Activated naive CD8-positive, alpha-beta T cell treated with anti-CD3 and anti-CD28 coated beads, Interleukin-2, amount 10 ng/mL, durations not matched to agents 7 days and 5 days (primary cell): ENCODE results near the gene PAX5. TPM values are rescaled to one million over a fixed set of nuclear protein-coding genes. Genes with fewer than 3 reads are reported as not detected.

Experiments used
- ATAC-seq: fragments of 150-1000 bp; cut with Tn5 transposase; one replicate; pipeline ENCODE4 v1.10.0; 2021; ENCODE audit warnings: low read depth, moderate library complexity
- POLR2A ChIA-PET: fragments of 350-600 bp; sonication (Branson Sonifier 250); formaldehyde crosslinking; loops from one replicate; lab custom pipeline; 2021; ENCODE audit warnings: antibody characterized with exemption; lab: Charles Lee
- DNase-seq: peaks from one replicate; pipeline ENCODE4 v3.0.0; 2021
- H3K27ac Mint-ChIP-seq: one replicate; pipeline ENCODE4 v1.8.0; 2022; ENCODE audit warnings: mild to moderate bottlenecking, mixed read lengths
- H3K27me3 Mint-ChIP-seq: one replicate; pipeline ENCODE4 v1.8.0; 2022; ENCODE audit warnings: mild to moderate bottlenecking, moderate library complexity, mixed read lengths
- H3K36me3 Mint-ChIP-seq: one replicate; pipeline ENCODE4 v1.8.0; 2021; ENCODE audit warnings: mild to moderate bottlenecking, mixed read lengths
- H3K4me1 Mint-ChIP-seq: one replicate; pipeline ENCODE4 v1.8.0; 2021; ENCODE audit warnings: mixed read lengths
- H3K4me3 Mint-ChIP-seq: one replicate; pipeline ENCODE4 v1.8.0; 2022; ENCODE audit warnings: mild to moderate bottlenecking, moderate library complexity, mixed read lengths
- H3K9me3 Mint-ChIP-seq: one replicate; pipeline ENCODE4 v1.8.0; 2021; ENCODE audit warnings: mixed read lengths
- total RNA-seq, 2 experiments: library from RNA; stranded (reverse); gene quantifications; one replicate each; pipeline ENCODE4 v1.2.3, GENCODE V29; 2021

Gene PAX5
- total RNA-seq, 2 experiments from 2014 or later, result 0.89 to 1.1 TPM

DNA sequence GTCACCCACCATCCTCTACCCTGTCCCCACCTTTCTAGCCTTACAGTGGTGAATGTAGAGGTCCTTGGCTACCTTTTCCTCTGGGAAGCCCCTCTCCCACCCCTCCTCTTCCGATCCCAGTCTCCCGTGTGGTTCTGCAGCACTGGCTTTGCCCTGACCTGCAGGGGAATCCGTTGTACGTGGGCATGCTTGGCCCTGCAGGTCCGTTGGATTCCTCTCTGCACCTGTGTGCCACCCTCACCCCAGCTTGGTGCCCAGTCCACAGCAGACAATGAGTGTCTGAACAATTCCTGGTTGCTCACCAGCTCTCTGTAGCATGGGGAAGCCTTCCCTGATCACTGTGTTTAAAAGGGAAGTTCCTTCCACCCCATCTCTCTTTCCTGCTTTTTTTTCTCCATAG, 185.1 kb downstream of the PAX5 start:
- no peak overlapping the region for H3K4me3 Mint-ChIP-seq
- no peaks in the 10 kb centered on the region for H3K4me1 Mint-ChIP-seq
- DNase-seq (no peak), ATAC-seq (no peak)
- no peaks in the 10 kb centered on the region for H3K9me3 Mint-ChIP-seq
- no peak overlapping the region for H3K27ac Mint-ChIP-seq
- POLR2A ChIA-PET, result no interaction called here
- H3K36me3 Mint-ChIP-seq, result no peaks in the 10 kb centered on the region
- H3K27me3 Mint-ChIP-seq, result peaks cover 4% of the 10 kb centered on the region

DNA sequence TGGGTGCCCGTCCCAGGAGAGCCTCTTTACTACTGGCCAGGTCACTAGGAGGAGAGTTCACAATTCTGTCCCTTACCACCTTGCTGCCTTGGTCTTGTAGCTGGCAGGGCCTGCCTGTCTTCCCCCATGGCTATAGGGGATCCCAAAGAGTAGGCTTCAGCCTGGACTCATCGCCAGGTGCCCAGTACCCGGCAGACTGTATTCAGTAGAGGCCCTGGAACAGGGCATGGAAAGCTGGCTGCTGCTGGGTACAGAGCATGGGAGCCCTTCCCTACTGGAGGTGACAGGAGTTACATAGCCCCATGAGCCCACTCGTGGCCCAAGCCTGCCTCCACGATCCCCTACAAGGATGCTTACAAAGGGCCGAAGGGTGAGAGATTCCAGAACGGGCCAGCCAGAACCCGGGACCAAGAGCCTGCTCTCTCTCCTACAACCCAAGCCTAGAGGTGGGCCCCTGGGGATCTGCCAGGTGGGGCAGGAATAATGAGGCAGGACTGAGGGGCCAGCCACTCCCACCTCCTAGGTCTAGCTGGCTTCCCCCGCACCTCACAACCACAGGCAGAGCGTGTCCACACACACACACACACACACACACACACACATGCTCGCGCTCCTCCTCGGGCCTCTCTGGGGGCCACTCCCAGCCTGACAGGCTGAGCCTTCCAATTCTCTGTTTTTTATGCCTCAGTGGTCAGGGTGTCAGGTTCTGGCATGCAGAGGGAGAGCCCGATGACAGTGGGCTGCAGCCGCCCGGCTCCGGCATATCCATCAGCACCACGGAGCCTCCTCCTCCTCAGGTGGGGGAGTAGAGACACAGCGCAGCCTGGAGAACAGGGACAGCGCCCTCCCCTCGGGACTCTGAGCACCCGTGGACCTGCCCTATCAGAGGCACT, 186.0 kb downstream of the PAX5 start:
- no peak overlapping the region for H3K4me3 Mint-ChIP-seq
- H3K4me1 Mint-ChIP-seq, result no peaks in the 10 kb centered on the region
- DNase-seq, result no peak
- no peaks in the 10 kb centered on the region for H3K27me3 Mint-ChIP-seq
- H3K9me3 Mint-ChIP-seq, result no peaks in the 10 kb centered on the region
- POLR2A ChIA-PET, result no interaction called here
- H3K36me3 Mint-ChIP-seq, result no peaks in the 10 kb centered on the region
- H3K27ac Mint-ChIP-seq, result no peak overlapping the region
- ATAC-seq, result no peak

DNA sequence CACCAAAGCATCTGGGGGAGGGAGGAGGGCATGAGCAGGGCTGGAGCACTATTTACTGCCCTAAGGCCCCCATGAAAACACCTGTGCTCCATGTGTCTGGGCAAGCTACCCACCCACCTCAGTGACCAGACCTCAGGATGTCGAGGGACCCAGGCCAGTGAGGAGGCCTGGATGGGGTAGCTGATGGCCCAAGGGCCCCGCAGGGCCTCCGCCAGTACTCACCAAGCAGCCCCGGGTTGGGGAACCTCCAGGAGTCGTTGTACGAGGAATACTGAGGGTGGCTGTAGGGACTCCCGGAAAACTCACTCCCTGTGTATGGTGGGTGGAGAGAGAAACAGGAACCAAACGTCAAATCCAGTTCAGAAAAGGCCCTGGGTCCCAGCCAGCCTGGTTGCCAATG, 187.4 kb downstream of the PAX5 start:
- Mint-ChIP-seq H3K9me3 (no peaks in the 10 kb centered on the region), H3K4me3 (no peak overlapping the region), H3K27me3 (no peaks in the 10 kb centered on the region), H3K27ac (no peak overlapping the region), H3K4me1 (no peaks in the 10 kb centered on the region), H3K36me3 (no peaks in the 10 kb centered on the region)
- POLR2A ChIA-PET, result no interaction called here
- DNase-seq, result no peak
- ATAC-seq, result no peak

DNA sequence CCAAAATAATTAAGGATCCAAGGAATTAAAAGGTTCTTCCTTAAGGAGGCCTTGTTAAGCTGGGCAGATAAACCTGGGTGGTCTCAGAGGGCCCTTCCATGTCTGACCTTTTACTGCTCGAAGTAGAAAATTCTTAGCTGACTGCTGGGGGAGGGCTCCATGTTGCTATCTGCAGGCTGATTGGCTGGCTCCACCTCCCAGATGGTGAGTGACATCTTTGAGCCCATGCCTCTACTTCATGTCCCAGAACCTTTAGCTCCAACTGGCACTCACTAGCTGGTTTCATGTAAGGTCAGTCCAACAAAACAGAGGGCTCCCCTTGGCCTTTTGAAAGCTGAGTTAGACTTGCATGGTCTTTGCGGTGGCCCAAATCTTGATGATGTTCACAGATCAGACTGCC, 188.2 kb downstream of the PAX5 start:
- ATAC-seq (no peak), DNase-seq (no peak)
- Mint-ChIP-seq H3K4me3 (no peak overlapping the region), H3K27me3 (no peaks in the 10 kb centered on the region), H3K9me3 (no peaks in the 10 kb centered on the region), H3K4me1 (no peaks in the 10 kb centered on the region), H3K27ac (no peak overlapping the region), H3K36me3 (no peaks in the 10 kb centered on the region)
- POLR2A ChIA-PET, result no interaction called here

DNA sequence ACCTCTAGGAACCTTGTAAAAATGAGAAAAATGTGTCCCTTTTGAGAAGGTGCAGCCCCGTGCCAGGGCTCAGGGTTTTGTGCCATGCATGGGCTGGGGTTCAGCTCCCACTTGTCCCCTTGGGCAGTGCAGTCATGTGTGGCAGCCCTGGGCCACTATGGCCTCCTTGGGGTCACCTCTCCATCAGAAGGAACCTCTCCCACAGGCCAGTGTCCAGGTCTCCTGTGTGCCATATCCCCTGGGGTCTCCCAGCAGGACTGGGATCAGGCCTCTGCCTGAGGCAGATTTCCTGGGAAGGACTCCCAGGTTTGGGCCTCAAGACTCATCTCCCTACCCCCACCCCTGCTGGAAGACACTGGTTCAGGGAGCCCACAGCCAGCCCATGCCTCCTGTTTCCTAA, 189.1 kb downstream of the PAX5 start:
- Mint-ChIP-seq H3K36me3 (no peaks in the 10 kb centered on the region), H3K27me3 (no peaks in the 10 kb centered on the region), H3K4me1 (no peaks in the 10 kb centered on the region), H3K4me3 (no peak overlapping the region), H3K27ac (no peak overlapping the region), H3K9me3 (no peaks in the 10 kb centered on the region)
- ATAC-seq (no peak), DNase-seq (no peak)
- POLR2A ChIA-PET, result no interaction called here

DNA sequence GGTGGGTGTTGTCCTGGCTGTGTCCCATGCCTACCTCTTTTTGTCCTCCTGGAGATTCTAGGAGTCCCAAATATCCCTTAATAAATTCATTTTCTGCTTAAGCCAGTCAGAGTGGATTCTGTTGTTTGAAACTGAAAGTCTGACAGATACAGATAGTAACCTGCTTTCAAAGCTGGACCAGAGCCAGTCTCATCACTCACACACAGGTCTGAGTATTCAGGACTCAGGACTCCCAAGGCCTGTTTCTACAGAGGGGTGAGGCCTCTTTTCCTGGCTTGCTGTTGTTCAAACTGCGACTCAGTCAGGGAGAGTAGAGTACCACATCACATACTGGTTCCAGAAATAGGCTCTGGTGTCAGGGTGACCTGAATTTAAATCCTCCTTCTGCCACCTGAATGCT, 190.1 kb downstream of the PAX5 start:
- no peak for ATAC-seq
- no peak for DNase-seq
- H3K9me3 Mint-ChIP-seq, result no peaks in the 10 kb centered on the region
- H3K27me3 Mint-ChIP-seq, result no peaks in the 10 kb centered on the region
- no peaks in the 10 kb centered on the region for H3K36me3 Mint-ChIP-seq
- H3K4me1 Mint-ChIP-seq, result no peaks in the 10 kb centered on the region
- no peak overlapping the region for H3K27ac Mint-ChIP-seq
- POLR2A ChIA-PET, result no interaction called here
- no peak overlapping the region for H3K4me3 Mint-ChIP-seq

DNA sequence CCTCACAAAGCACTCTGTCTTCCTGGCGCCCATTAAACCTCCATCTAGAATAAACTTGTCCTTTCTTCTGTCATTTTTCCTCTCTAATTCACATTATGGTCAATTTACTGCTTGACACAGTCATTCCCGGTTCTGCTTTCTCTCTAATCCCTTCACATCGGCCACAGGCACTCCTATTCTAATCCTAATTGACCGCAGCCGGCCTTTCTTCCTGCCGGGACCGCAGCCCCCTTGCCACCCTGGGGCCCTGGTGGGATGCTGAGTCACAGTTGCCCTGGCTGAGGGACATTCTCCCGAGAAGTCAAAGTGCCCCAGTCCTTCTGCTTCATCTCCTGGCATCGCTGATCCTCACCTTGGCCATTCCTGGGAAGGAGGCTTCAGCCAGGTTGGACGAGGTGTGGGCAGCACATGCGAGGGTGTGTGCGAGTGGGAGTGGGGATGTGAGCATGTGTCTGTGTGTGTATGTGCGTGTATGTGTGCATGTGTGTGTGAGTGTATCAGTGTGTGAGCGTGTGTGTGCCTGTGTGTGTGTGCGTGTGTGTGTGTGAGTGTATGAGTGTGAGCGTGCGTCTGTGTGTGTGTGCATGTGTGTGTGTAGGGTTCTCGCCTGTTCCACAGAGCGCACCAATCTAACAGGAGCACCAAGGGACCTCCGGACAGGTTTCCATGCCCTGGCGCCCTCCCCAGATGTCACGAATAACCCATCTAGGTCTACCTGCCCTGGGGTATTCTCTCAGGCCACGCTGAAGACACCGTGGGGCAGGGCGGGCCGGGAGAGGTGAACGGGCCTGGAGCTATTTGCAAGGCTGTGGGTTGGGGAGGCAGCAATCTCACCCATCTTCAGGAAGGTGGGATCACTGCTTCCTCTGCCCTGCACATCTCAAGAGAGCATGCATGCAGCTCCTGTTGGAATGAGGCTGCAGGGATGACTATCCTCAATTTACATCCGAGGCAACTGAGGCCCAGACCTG, 191.2 kb downstream of the PAX5 start:
- POLR2A ChIA-PET, result no interaction called here
- H3K27ac Mint-ChIP-seq, result no peak overlapping the region
- H3K4me3 Mint-ChIP-seq, result no peak overlapping the region
- H3K27me3 Mint-ChIP-seq, result no peaks in the 10 kb centered on the region
- no peak for ATAC-seq
- no peaks in the 10 kb centered on the region for H3K36me3 Mint-ChIP-seq
- no peaks in the 10 kb centered on the region for H3K9me3 Mint-ChIP-seq
- DNase-seq, result no peak
- H3K4me1 Mint-ChIP-seq, result no peaks in the 10 kb centered on the region

DNA sequence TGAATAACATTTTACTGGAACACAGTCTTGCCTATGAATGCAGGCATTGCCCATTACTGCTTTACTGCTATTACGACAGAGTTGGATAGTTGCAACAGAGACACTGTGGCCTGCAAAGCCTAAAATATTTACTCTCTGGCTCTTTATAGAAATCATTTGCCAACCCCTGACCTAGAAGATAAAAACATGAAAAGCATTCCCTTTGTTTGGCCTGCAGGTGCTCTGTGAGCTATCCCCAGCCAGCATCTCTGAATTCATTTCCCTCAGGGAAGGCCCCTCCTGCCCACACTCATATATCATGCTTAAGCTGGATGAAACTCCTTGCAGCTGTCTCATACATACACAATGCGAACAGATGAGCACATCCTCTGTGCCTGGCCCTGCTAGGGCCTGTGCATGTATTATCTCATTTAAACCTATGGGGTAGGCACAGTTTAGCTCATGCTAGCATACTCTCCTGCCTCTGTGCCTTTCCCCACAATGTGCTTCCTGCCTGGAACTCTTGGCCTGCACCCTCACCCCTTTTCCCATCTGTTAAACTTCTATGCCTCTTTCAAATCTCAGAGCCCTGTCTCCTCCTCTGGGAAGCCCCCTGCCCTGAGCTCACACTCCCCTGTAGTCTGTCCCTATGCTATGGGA, 193.1 kb downstream of the PAX5 start:
- H3K27me3 Mint-ChIP-seq, result no peaks in the 10 kb centered on the region
- no peak overlapping the region for H3K27ac Mint-ChIP-seq
- no peak for ATAC-seq
- H3K9me3 Mint-ChIP-seq, result no peaks in the 10 kb centered on the region
- POLR2A ChIA-PET, result no interaction called here
- H3K36me3 Mint-ChIP-seq, result no peaks in the 10 kb centered on the region
- H3K4me1 Mint-ChIP-seq, result no peaks in the 10 kb centered on the region
- H3K4me3 Mint-ChIP-seq, result no peak overlapping the region
- DNase-seq, result no peak

DNA sequence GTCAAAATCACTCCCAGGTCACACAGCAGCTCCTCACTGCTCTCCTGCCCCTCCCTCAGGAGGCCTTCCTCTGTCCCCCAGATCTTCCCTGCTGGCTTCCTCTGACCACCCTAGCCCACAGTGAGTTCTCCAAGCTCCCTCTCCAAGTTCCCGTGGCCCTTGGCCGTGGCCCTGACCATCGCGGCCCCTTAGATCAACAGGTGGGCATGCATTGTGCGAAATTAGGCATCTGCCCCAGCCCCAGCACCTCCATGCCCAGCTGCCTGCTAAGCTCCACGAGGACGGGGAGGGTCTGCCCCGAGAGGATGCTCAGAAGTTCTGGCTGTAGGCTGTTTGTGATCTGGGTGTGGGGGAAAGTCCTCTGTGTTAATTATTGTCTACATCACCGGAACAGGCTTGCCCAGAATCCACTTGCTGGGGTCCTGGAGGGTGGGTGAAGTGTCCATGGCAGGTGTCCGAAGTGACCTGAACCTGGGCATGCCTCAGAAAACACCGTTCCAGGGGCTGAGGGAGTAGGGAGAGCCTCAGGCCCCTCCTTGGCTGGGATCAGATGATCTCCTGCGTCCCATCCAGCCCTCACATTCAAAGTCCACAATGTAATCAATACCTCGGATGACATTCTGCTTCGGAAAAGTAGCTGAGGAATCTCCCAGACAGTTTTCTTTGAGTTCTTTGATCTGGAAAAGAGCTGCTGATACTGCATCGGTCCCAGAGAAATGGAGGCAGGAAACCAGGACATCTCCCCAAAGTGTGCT, 194.8 kb downstream of the PAX5 start:
- H3K4me1 Mint-ChIP-seq, result no peaks in the 10 kb centered on the region
- H3K27me3 Mint-ChIP-seq, result no peaks in the 10 kb centered on the region
- H3K9me3 Mint-ChIP-seq, result no peaks in the 10 kb centered on the region
- H3K4me3 Mint-ChIP-seq, result no peak overlapping the region
- H3K36me3 Mint-ChIP-seq, result no peaks in the 10 kb centered on the region
- H3K27ac Mint-ChIP-seq, result no peak overlapping the region
- ATAC-seq, result no peak
- POLR2A ChIA-PET, result no interaction called here
- no peak for DNase-seq

DNA sequence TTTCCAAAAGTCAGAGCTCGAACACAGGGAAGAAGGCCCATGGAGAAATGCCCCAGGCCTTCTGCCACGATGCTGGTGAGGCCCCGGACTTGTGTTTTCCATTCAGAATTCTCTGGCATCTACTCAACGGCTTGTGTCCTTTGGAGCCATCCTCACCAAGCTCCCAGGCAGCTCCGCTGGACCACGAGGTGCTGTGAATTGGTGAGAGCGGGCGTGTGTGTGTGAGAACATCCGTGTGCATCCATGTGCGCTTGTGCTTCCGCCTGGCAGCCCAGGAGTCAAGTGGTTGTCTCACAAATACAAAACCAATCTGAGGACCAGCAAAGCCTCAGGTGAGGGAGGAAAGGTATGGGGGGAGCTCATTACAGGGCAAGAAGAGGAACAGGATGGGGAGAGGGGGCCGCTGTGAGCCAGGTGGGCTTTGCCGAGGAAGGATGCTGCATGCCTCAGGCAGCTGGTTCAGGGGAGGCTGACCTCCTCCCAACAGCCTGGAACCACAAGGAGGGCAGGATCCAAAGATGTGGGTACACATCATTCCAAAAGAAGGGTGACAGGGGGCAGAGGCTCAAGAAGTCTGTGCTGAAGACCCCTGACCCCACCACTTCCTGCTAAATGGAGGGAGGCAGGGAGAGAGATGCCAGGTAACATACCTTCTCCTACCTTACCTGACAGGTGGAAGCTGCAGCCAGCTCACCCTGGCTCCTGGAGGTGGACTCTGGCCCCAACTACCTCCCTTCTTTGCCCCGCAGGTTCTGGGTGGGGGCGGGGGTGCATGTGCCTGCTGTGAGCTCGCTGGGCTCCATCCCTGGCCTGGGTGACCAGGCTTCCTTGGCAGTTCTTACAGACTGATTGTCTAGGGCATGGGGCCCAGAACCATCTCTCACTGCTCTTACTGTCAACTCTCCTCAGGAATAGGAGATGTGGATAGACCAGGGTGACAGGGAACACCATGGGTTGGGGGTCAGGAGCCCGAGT, 196.3 kb downstream of the PAX5 start:
- H3K27ac Mint-ChIP-seq, result no peak overlapping the region
- POLR2A ChIA-PET, result no interaction called here

DNA sequence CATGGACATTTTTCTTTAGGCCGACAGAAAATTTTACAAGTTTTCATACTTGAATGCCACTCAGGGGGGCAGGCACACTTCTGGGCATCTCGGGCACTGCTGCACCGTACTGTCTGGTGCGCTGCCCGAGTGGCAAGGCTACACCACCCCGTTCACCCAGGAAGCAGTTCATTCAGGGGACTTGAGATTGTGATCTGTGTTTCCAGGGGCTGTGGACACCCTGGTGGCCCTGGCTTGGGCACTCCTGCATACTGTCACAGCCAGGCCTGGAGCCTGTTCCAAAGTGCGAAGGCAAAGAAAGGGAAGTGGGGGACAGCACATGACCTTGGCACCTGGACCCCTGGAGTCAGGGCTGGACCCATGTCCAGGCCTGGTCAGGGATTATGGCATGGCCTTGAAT, 197.6 kb downstream of the PAX5 start:
- ATAC-seq (no peak), DNase-seq (no peak)
- H3K4me3 Mint-ChIP-seq, result no peak overlapping the region
- POLR2A ChIA-PET, result no interaction called here
- no peaks in the 10 kb centered on the region for H3K36me3 Mint-ChIP-seq
- no peaks in the 10 kb centered on the region for H3K9me3 Mint-ChIP-seq
- no peaks in the 10 kb centered on the region for H3K4me1 Mint-ChIP-seq
- H3K27me3 Mint-ChIP-seq, result peaks cover 3% of the 10 kb centered on the region
- H3K27ac Mint-ChIP-seq, result no peak overlapping the region

More for the DNA sequence above, 196.3 kb downstream of the PAX5 start:
- no peaks in the 10 kb centered on the region for H3K36me3 Mint-ChIP-seq
- no peak overlapping the region for H3K4me3 Mint-ChIP-seq
- no peak for ATAC-seq
- H3K4me1 Mint-ChIP-seq, result no peaks in the 10 kb centered on the region
- no peaks in the 10 kb centered on the region for H3K27me3 Mint-ChIP-seq
- DNase-seq, result no peak
- H3K9me3 Mint-ChIP-seq, result no peaks in the 10 kb centered on the region
